HG02798 (cell line): Measurements from ENCODE around the gene RPGRIP1L.

Experiments
- ATAC-seq: cut with Tn5 transposase; IDR thresholded peaks from one replicate; pipeline ENCODE4 v1.9.1; 2021; ENCODE audit warnings: mild to moderate bottlenecking; ENCODE audit not compliant: unreplicated experiment, poor library complexity

RPGRIP1L gene

DNA sequence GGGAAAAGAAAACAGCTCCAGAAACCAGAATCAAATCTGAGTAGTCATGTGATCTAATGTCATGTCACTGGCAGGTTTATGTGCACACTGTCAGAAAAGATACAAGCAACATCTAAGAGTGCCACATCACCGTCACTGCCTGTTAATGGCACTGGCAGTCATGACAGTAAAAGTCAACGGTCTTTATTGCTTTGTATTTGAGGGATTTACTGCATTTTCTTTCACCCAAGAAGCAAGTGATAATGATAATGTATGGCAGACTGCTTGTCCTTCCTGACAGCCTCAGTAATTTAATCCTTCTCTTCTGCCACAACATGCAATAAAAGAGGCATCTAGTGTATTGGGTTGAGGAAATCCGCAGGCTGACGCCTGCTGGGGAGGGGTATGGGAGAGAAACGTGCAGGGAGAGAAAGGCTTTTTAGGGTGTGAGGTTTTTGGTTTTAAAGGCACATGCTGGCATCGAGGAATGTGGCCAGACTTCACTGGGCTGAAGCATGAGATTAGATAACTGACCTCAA lies 92.4 kb downstream of the RPGRIP1L start:
- ATAC-seq = no peak

DNA sequence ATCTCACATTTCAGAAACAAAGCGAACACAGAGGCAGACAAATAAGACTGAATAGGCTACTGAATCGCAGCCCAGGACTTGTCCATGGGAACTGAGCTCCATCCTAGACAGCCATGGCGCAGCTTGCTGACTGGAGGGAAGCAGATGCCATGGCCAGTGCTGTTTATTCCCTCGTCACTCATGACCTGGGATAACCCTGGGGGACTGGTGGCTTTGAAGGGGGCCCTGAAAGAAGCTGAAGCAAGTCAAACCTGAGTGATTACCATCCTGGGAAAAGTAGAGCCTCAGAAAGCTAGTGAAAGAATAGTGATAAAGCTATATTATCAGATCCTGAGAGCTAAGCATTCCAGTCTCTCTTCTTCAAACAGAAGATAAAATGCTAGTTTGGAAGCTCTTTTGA lies 94.1 kb downstream of the RPGRIP1L start:
- ATAC-seq = no peak

DNA sequence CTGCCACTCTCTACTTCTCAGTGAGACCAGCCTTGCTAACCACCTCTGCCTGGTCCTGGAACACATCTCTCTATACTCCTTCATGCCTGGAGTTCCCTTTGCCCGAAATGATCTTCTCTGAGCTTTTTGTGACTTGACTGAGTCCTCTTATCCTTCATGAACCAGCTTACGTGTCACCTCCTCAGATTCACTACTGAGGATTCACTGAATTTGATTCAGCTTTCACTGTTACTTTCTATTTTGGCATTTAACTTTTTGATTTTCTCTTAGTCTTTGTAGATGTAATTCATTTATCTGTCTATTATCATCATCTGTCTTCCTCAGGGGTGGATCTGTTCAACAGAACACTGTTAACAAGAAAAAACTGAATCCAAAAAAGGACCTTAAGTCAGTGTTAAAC lies 95.6 kb downstream of the RPGRIP1L start:
- no peak for ATAC-seq

DNA sequence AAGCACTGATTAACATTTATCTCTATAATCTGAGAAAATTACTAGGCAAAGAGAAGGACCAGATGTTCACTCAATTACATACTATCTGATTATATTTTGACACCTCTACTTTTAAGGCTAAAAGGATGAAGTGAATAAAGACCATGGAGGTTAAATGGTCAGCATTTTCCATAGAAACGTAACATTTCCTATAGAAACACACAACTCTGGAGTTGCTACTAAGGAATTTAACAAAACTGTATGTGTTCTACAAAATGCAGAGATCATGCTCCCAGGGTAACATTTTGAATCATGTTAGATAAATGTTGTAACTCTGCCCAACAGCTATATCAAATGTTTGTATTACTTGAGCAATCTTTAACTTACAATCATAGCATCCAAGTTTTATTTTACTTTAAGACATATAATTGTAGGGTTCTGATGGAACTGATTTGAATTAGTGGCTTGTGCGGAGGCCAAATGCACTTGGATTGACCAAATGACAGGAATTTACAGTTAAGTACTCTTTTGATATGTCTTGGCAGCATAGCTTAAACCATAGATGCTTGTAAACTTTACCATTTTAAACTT lies 97.7 kb downstream of the RPGRIP1L start:
- no peak for ATAC-seq

DNA sequence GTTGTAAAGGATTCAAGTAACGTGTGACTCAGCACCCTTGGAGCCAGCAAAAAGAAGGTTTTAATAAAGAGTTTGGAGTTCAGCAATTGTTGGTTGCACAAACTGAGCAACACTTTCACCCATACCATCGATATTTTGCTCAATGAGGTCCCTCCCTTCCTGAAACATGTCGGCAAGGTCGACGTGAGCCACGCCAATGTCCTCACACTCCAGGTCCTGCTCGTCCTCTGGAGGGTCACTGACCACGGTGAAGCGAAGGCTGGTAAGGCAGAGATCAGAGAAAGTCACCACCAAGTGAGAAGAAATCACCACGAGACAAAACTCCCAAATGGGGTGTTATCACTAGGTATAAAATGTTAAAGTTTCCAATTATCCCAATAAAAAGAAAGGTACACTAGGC lies 98.3 kb downstream of the RPGRIP1L start:
- no peak for ATAC-seq

DNA sequence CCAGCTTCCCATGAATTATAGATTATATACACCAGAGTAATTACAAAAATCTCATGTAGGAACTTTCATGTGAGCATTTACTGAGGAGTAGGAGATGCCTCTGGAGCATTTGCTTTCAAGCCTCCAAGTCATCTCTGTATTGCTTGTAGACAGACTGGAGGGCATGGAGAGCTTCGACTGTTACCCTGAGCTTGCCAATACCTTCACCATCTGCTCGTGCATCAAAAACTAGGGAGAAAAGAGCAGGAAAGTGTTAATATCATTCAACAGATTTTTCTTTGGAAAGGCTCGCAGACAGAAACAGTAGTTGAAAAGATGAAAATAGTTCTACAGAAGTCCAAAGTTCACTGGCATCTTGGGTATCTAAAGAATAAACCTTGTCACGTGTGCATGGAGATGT lies 101.7 kb downstream of the RPGRIP1L start:
- ATAC-seq = no peak

DNA sequence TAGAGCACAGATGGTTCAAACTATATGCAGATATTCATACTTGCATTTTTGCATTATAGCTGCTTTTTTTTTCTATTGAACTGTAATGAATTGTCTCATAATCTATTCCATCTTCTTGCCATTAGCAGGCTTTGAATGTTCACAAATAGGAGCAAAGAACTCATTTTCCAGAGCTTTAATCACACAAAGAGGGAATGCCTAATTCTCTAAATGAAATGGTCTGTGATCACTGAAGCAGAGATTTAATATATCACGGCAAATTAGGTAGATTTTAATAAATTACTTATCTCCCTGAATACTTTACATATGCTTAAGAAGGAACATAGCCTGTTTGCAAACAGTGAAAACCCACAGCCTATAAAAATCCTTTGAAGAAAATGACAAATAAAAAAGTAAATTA lies 103.0 kb downstream of the RPGRIP1L start:
- no peak for ATAC-seq

DNA sequence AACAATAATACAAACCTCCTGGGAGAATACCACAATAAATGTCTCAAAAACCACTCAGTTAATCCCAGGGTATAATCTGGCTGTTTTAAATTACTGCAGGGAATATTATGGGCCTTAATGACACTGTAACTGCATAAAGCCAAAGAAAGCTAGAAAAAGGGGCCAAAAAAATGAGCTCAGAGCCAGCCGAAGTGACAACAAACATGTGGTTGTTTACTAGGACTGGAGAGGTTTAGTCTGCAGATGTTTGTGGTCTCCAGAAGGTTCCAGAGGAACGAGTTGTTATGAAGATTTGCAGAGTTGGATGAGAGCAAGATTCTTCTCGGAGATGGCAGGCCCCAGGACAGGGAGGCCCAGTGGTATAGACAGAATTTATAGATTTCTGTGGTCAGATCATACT lies 103.5 kb downstream of the RPGRIP1L start:
- ATAC-seq = no peak

DNA sequence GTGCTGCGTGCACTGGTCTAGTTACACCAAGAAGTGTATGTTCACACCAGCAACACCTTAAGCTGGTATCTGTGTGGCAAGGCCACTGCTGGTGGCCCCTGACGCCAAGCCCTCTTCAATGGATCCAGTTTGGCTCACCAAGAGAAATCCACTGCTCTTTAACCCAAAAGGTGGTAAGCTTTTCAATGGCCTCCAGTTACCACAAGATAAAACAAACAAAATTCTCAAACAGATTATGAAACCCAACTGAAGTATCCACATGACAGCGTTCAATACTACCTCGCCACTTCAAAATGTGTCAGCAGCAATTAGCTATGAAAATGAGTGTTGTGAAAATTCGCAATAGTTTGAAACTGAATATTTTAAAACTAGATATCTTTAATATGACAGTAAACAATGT lies 104.1 kb downstream of the RPGRIP1L start:
- no peak for ATAC-seq

DNA sequence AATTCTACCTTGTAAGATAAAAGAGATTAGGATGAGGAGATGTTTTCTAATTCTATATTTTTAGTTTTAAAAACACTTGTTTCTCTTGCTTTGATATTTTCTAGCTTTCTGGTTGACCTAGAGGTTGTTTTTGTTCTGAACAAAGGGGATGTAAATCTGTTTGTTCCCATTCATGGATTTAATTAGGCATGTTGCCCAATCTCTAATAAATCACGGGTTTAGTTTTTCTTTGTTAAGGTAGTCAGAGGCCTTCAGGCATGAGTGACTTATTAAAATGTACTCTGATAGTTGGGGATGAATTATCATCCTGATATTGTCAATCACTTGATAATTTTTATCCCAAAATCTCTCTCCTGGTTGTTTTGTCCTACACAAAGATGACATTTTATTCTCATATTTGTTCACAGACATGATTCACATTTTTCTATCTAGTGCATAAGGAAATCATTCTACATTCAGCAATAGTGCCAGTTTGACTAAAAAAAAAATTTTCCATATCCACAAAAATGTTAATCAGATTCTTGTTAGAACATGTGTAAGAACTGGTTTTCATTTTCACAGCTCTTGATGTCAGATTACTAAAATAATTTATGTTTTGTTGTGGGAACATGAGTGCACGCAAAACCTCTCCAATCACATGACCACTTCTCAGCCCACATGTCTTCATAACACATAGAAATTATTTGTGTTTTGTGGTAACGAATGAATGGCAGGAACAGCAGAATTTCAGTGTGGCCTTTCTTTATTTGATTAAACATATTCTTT lies 105.0 kb downstream of the RPGRIP1L start:
- ATAC-seq = no peak

DNA sequence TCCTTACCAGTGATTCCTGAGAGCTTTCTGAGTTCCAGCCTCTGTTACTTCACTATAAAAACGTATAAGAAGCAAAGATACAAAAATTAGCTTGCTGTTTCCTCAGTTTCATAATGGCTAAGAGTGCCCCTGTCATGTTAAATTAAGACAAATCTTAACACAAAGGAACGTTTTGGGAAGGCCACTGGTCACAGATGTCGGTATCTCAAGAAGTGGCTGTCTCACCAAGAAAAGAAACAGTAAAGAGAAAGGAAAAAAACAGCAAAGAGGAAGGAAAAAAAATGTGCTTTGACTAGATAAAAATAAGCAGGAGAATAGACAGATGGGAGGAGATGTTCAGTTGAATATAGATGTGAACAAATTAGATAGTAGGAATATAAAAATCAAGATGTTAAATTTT lies 105.9 kb downstream of the RPGRIP1L start:
- no peak for ATAC-seq

DNA sequence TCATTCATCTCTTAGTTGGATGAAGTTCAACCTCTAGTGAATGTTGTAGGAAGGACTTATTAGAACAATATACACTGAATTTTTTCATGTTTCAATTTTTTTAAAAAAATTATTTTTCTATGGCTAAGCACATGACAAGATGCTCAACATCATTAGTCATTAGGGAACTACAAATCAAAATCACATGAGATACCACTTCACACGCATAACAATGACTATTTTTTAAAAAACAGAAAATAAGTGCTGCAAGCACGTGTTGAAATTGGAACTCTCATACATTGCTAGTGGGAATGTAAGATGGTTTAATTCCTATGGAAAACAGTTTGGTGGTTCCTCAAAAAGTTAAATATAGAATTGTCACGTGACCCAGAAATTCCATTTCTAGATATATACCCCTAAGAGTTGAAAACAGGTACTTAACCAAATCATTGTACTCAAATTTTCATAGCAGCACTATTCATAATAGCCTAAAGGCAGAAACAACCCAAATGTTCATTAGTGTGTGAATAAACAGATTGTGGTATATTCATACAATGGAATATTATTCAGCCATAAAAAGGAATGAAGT lies 115.5 kb downstream of the RPGRIP1L start:
- ATAC-seq = no peak

DNA sequence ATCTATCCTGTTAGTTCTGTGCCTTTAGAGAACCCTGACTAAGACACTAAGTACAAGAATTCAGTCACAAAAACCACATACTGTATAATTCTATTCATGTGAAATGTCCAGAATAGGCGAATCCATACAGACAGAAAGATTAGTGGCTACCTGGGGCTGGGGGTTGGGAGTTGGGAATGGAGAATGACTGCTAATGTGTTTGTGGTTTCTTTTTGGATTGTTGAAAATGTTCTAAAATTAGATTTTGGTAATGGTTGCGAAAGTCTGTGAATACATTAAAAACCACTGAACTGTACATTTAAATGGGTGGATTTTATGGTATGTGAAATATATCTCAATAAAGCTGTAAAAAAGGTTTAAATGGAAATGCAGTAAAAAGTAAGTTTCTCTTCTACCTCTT lies 120.3 kb downstream of the RPGRIP1L start:
- no peak for ATAC-seq

DNA sequence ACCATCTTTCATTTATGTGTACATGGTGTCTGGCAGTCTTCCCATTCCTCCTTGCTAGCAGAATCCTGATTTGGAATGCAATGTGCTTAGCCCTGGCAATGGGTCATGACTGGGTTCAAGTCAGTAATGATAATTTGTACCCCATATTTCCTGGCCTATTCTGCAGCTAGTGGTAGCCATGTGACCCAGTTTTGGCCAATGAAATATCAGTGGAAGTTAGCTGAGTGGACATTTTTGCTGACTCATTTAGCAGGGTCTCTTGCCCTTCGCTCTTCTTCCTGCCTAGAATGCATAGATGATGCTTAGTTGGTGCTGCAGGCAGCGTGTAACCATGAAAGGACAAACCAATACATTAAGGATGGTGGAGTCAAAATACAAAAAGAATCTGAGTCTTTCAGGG lies 121.9 kb downstream of the RPGRIP1L start:
- ATAC-seq = no peak

DNA sequence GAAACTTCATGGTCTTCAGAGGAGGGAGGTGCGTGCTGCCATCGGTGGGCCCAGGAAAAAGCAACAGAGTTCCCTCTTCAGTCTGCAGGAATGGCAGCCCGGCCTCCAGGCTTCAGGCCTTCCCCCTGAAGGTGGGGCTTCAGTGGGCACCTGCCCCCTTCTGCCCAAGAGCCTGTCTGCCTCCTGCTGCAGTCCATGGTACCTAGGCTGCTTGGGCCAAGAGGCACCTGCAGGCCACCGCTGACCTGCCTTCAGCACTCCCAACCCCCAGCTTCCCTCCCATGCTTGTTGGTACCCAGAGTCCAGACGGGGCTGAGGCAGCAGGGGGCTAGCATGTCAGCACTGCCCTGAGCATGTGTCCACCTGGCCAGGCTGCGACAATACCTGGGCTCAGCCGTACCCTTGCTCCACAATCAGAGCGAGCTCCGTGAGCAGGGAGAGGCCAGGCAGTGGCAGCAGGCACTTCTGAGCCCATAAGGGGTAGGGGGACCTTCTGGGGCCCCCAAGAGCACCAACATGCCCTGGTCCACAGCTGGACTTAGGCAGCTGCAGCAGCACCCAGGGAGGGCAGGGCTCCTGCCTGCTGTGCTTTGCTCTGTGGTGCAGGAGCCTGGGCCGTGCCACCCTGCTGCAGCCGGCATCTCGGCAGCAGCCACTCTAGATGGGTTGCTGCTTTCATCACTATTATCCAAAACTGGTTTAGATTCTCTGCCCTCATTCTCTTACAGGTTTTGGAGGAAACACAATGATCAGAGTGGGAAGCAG lies 123.4 kb downstream of the RPGRIP1L start:
- ATAC-seq = no peak

DNA sequence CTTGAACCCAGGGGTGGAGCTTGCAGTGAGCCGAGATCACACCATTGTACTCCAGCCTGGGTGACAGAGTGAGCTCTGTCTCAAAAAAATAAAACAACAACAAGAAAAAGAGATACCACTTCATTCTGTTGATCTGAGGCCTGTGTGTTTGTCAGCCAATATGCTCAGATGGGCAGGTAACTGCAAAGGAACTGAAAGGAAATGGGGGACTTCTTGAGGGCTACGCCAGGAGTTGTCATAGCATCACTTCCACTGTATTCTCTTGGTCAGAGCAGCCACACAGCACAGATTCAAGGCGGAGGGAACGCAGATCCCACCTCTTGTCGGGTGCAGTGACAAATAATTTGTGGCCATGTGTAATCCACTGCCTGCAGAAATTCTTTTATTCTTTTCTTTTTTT lies 126.8 kb downstream of the RPGRIP1L start:
- no peak for ATAC-seq

DNA sequence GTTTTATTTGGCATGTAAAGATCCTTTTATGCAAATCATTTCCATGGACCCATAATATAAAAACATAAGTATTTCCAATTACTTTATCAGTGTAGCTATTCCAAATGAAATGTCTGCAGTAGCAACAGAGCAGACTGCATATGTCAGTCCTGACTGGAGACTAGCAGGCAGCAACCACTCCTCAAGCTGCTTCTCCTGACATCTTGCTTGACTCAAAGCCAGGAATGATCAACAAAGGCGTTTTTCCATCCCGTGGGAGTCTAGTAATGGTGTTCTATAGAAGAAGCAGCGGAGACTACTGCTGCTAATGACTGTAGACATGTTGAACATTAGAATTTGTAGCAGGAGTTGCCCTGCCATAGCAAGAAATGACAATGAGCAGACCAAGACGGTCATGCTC lies 127.4 kb downstream of the RPGRIP1L start:
- ATAC-seq = no peak

DNA sequence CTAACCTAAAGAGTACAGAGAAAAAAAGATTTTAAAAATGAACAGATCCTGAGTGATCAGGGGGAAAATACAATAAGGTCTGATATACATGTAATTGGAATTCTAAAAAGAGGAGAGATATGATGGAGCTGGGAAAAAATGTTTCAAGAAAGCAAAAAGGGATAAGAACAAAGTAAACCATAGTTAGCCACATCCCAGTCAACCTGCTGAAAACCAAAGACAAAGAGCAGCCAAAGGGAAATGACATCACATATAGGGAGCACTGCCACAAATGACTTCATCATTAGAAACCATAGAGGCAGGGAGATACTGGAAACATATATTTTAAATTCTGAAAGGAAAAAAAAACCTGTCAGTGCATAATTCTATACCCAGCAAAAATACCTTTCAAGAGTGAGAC lies 131.9 kb downstream of the RPGRIP1L start:
- ATAC-seq = no peak

DNA sequence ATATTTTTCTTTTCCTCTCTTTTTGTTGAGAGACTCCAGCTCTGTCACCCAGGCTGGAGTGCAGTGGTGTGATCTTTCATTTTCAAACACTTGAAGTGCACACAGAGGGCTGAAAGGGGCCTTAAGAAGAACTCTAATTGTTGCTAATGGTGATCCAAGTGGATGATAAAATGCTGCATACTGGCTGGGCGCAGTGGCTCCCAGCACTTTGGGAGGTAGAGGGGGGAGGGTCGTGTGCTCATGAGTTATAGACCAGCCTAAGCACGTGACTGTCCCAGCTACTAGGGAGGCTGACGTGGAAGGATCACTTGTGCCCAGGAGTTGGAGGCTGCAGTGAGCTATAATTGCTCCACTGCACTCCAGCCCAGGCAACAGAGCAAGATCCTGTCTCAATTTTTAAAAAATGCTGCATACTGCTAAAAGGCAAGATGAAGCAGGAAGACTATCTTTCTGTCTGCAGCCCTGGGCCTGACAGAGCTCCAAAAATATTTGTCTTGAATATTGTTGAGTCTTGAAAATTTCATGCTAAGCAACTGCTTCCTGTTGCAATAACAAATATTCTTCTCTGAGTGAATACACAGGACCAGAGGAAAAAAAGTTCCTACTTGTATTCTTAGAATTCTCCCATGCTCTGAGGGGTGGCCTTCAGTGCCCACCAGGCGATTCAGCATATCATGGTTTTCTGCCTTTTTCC lies 137.0 kb downstream of the RPGRIP1L start:
- ATAC-seq = no peak

DNA sequence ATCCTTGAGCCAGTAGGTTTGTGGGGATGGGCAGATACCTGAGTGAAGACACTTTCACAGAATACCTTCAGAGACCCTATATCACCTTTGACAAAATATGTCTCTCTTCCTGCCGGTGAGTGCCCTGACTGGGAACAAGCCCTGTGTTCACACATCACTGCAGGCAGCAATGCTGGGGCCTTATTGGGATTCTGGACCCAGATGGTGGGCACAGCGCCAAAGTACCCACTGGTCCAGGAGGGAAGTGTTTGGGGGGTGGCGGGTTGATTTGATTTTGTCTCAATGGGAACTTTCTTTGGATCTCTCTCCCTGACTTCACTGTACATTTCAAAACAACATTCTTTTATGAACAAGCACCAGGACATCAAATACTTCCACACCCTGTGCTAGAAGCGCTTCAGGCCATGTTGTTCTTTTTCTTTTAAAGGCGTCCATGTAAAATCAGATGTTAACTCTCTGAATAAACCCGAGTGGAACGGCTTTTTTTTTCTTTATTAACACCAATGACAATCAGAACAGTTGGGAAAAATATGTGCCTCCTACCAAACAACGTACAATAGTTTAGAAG lies 138.3 kb downstream of the RPGRIP1L start:
- ATAC-seq = no peak
